Tracheal epithelial cell (primary cell): ENCODE measurements around the gene PABPC5. TPM values are rescaled to one million over a fixed set of nuclear protein-coding genes. Genes with fewer than 3 reads are reported as not detected.

Experiments
- total RNA-seq: library from RNA; depleted of rRNA; stranded (reverse); fragments of >200 nt; gene quantifications from 2 replicates; pipeline ENCODE4 v1.2.1, GENCODE V29; 2014

Gene PABPC5
- 0.24 TPM in 1 of 2 replicates, not detected in the other for total RNA-seq

GRCh38 chrX:91434351-91435168 is at the start of gene PABPC5:
Gene PABPC5, plus strand, starts transcription at chrX:91434839. Its CDS starts 739 bp downstream, at chrX:91435578.

